Measurements from ENCODE around the gene ATP6V1G1.

GRCh38 chr9:114612272-114612923 is 24.8 kb downstream of the ATP6V1G1 start:
- no peak for TF ChIP-seq CTCF (IDR thresholded peaks at IDR 0.05)
- TF ChIP-seq POLR2A (IDR thresholded peaks at IDR 0.05) = no peak
- no peak for TF ChIP-seq EP300 (IDR thresholded peaks at IDR 0.05)

Measured in gastroesophageal sphincter (tissue), 3 donors.